Fibroblast of mammary gland (primary cell): Measurements from ENCODE around the gene LANCL3.

Experiments used
- DNase-seq: peaks from one replicate; pipeline ENCODE4 v3.0.0-alpha.2; 2010; ENCODE audit warnings: low read depth
- H3K4me3 ChIP-seq: 2 replicates; pipeline ENCODE4 v1.5.1; 2011; ENCODE audit warnings: low read depth, mild to moderate bottlenecking, low read length, moderate library complexity; ENCODE audit not compliant: control insufficient read depth
- TF ChIP-seq, protein P1 (sequence below): conservative IDR thresholded peaks from 2 replicates; pipeline ENCODE4 v1.5.1; 2011; ENCODE audit warnings: low read depth, low read length, inconsistent platforms; ENCODE audit not compliant: control insufficient read depth, insufficient read depth

The LANCL3 gene

GRCh38 chrX:37684973-37685372 is 113.5 kb downstream of the LANCL3 start:
- no peak for DNase-seq
- TF ChIP-seq, protein P1, sequence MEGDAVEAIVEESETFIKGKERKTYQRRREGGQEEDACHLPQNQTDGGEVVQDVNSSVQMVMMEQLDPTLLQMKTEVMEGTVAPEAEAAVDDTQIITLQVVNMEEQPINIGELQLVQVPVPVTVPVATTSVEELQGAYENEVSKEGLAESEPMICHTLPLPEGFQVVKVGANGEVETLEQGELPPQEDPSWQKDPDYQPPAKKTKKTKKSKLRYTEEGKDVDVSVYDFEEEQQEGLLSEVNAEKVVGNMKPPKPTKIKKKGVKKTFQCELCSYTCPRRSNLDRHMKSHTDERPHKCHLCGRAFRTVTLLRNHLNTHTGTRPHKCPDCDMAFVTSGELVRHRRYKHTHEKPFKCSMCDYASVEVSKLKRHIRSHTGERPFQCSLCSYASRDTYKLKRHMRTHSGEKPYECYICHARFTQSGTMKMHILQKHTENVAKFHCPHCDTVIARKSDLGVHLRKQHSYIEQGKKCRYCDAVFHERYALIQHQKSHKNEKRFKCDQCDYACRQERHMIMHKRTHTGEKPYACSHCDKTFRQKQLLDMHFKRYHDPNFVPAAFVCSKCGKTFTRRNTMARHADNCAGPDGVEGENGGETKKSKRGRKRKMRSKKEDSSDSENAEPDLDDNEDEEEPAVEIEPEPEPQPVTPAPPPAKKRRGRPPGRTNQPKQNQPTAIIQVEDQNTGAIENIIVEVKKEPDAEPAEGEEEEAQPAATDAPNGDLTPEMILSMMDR: no peak
- no peak overlapping the region for H3K4me3 ChIP-seq

DNA sequence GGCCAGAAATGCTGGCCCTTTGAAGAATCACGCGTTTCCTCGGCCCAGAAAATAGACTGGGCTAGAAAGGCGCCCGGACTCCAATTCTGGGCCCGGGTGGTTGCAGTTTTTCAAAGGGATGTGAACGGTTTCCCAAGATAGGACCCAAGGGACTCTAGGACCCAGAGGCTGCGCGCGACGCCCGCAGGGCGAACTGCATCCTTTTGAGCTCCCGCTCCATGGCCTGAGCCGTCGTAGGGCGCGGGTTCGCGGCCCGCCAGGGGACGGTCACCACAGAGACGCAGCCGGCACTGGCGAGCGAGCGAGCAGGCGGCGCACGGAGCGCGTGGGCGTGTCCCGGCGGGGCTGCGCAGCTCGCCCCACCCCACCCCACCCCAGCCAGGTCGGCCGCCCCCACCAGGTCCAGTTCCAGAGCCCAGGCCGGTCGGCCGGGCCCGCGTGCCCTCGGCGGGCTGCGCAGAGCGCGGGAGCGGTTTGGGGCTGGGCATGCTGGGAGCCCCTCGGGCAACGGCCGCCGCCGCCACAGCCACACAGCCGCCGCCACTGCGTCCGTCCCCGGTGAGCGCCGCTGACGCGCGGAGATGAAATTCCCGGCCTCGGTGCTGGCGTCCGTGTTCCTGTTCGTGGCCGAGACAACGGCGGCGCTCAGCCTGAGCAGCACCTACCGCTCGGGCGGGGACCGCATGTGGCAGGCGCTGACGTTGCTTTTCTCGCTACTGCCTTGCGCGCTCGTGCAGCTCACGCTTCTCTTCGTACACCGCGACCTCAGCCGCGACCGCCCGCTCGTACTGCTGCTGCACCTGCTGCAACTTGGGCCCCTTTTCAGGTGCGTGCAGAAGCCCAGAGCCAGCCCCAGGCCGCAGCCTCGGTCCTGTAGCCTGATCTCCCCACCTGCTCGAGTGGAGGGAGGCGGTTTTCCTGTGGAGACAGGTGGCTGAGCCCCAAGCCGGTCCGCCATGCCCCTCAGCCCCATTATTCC is 114.2 kb downstream of the LANCL3 start, which contains the start of gene XK:
Gene XK (plus strand): TSS at position 411 of the 979 bp plus-strand sequence. CDS start 171 bp downstream, at position 582.
- TF ChIP-seq, protein P1: no peak
- peak within 1 kb of the TSS; percentile 12 for H3K4me3 ChIP-seq
- peak; percentile 11 for DNase-seq

DNA sequence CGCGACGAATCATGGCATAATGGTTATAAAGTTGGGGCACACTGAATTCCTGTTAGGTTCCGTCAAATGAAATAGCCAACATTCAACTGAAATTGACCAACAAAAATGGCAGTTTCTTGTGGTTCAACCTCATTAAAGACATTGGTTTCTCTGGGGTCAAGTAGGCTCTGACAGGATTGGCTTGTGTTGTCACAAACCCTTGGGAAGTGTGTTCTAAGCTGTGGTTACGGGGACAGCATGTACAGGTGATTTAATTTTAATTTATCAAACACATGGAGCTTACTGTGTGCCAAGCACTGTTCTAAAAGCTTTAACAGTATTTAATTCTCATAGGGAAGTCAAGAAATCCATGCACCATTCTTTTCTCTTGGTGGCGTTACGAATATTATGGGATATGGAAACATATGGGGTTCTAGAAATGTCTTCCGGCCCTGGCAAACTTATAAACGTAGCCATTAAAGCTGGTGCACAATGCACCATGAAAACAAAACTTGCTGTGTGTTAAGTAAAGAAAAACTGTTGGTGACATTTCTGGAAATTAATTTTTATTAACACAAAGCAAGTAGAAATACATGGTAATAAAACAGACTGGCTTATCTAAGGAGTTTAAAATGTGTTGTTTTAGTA is 115.0 kb downstream of the LANCL3 start:
- no peak for DNase-seq
- TF ChIP-seq, protein P1: no peak
- no peak overlapping the region for H3K4me3 ChIP-seq

DNA sequence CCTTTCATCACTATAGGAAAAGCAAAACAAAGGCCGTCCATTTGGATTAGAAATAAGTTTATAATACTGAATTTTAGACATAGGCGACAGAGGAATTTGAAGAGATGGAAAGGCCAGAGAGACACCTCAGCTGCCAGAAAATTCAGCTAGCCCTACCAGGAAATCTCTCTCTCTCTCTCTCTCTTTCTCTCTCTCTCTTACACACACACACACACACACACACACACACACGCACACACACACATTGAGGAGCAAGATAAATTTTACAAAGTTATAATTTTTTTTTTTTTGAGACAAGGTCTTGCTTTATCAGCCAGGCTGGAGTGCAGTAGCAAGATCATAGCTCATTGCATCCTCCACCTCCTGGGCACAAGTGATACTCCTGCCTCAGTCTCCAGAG is 115.5 kb downstream of the LANCL3 start:
- no peak for DNase-seq
- TF ChIP-seq, protein P1: no peak
- H3K4me3 ChIP-seq: no peak overlapping the region

DNA sequence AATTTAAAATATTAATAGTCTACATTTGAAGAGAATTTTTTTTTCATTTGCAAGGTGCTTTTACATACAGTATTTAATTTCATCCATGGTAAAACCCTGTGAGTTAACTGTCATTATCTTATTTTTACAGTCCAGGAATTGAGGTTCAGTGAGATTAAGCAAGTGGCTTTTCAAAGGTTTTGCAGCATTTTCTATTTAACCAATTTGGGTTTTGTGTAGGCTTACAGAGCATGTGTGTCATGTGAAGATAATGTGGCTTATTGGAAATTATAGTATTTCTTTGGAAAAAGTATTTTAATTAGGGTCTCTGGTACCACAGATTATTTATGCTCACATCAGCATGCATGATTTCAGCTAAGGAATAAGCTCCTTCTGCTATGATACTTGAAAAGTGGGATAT is 118.7 kb downstream of the LANCL3 start:
- TF ChIP-seq, protein P1: no peak
- no peak for DNase-seq
- no peak overlapping the region for H3K4me3 ChIP-seq

GRCh38 chrX:37692918-37693317 is 121.5 kb downstream of the LANCL3 start:
- TF ChIP-seq, protein P1: no peak
- DNase-seq: no peak

More at GRCh38 chrX:37692918-37693317, 121.5 kb downstream of the LANCL3 start:
- no peak overlapping the region for H3K4me3 ChIP-seq
